Measurements from ENCODE around the gene CLEC4F.

Gene CLEC4F

GRCh38 chr2:70785137-70785911, 35.1 kb downstream of the CLEC4F start:
- no peak for TF ChIP-seq ZNF274 (IDR thresholded peaks at IDR 0.05; ENCODE audit: low read depth, low read length)

GRCh38 chr2:70784320-70784719, 36.1 kb downstream of the CLEC4F start:
- no peak for TF ChIP-seq ZNF274 (IDR thresholded peaks at IDR 0.05; ENCODE audit: low read depth, low read length)

More at GRCh38 chr2:70785137-70785911, 35.1 kb downstream of the CLEC4F start:
- no peak overlapping the region for H3K4me3 ChIP-seq (ENCODE audit: low read length)

GRCh38 chr2:70779911-70780545, 40.4 kb downstream of the CLEC4F start:
- no peak for TF ChIP-seq ZNF274 (IDR thresholded peaks at IDR 0.05; ENCODE audit: low read depth, low read length)
- H3K4me3 ChIP-seq (ENCODE audit: low read length): no peak overlapping the region

More at GRCh38 chr2:70784320-70784719, 36.1 kb downstream of the CLEC4F start:
- no peak overlapping the region for H3K4me3 ChIP-seq (ENCODE audit: low read length)

- no peak for TF ChIP-seq ZNF274 (IDR thresholded peaks at IDR 0.05; ENCODE audit: low read depth, low read length)
- no peak overlapping the region for H3K4me3 ChIP-seq (ENCODE audit: low read length)
Observed at GRCh38 chr2:70779491-70779890, 40.9 kb downstream of the CLEC4F start.

- TF ChIP-seq ZNF274 (IDR thresholded peaks at IDR 0.05; ENCODE audit: low read depth, low read length): no peak
- H3K4me3 ChIP-seq (ENCODE audit: low read length): no peak overlapping the region
Observed at GRCh38 chr2:70778676-70779075, 41.7 kb downstream of the CLEC4F start.

GRCh38 chr2:70777450-70777849, 42.9 kb downstream of the CLEC4F start:
- no peak for TF ChIP-seq ZNF274 (IDR thresholded peaks at IDR 0.05; ENCODE audit: low read depth, low read length)
- no peak overlapping the region for H3K4me3 ChIP-seq (ENCODE audit: low read length)

GRCh38 chr2:70776266-70776665, 44.1 kb downstream of the CLEC4F start:
- TF ChIP-seq ZNF274 (IDR thresholded peaks at IDR 0.05; ENCODE audit: low read depth, low read length): no peak
- H3K4me3 ChIP-seq (ENCODE audit: low read length): no peak overlapping the region

GRCh38 chr2:70775141-70775540, 45.3 kb downstream of the CLEC4F start:
- no peak overlapping the region for H3K4me3 ChIP-seq (ENCODE audit: low read length)
- no peak for TF ChIP-seq ZNF274 (IDR thresholded peaks at IDR 0.05; ENCODE audit: low read depth, low read length)

- no peak overlapping the region for H3K4me3 ChIP-seq (ENCODE audit: low read length)
Observed at GRCh38 chr2:70772486-70773155, 47.8 kb downstream of the CLEC4F start.

GRCh38 chr2:70771446-70771845, 49.0 kb downstream of the CLEC4F start:
- TF ChIP-seq ZNF274 (IDR thresholded peaks at IDR 0.05; ENCODE audit: low read depth, low read length): no peak
- H3K4me3 ChIP-seq (ENCODE audit: low read length): no peak overlapping the region

More at GRCh38 chr2:70772486-70773155, 47.8 kb downstream of the CLEC4F start:
- TF ChIP-seq ZNF274 (IDR thresholded peaks at IDR 0.05; ENCODE audit: low read depth, low read length): no peak

- H3K4me3 ChIP-seq (ENCODE audit: low read length): no peak overlapping the region
- TF ChIP-seq ZNF274 (IDR thresholded peaks at IDR 0.05; ENCODE audit: low read depth, low read length): no peak
Observed at GRCh38 chr2:70769450-70769849, 50.9 kb downstream of the CLEC4F start.

- no peak overlapping the region for H3K4me3 ChIP-seq (ENCODE audit: low read length)
- TF ChIP-seq ZNF274 (IDR thresholded peaks at IDR 0.05; ENCODE audit: low read depth, low read length): no peak
Observed at GRCh38 chr2:70768590-70769085, 51.8 kb downstream of the CLEC4F start.

GRCh38 chr2:70767699-70768589, 52.5 kb downstream of the CLEC4F start, which contains the start of gene ADD2:
TSS of gene ADD2 (minus strand) at chr2:70768200. CDS start at chr2:70706408, 61,792 bp downstream.
- H3K4me3 ChIP-seq (ENCODE audit: low read length): peak within 1 kb of the TSS; percentile 1; the same call in 1 of the 2 replicates
- TF ChIP-seq ZNF274 (IDR thresholded peaks at IDR 0.05; ENCODE audit: low read depth, low read length): no peak

All from GM08714 (cell line).